Prostate gland (tissue), 2 donors: ENCODE results near the gene LRP8. TPM values are rescaled to one million over a fixed set of nuclear protein-coding genes. Genes with fewer than 3 reads are reported as not detected.

Source experiments
- DNase-seq: peaks from one replicate; pipeline ENCODE4 v3.0.0-alpha.2; 2019; ENCODE audit warnings: low spot score
- H3K27ac ChIP-seq, 2 donors: fragments of 200-600 bp; sonication (generic); 2 replicates each; pipeline ENCODE4 v1.5.1; 2017 to 2019
- H3K27me3 ChIP-seq: fragments of 200-600 bp; sonication (generic); replicated peaks from 2 replicates; pipeline ENCODE4 v1.5.1; 2019; ENCODE audit not compliant: insufficient read depth
- H3K36me3 ChIP-seq, 2 donors: fragments of 200-600 bp; sonication (generic); 1 replicate in 1 of 2; 2 replicates in 1 of 2; pipeline versions ENCODE4 v1.5.1 to v1.8.1; 2017 to 2019
- H3K4me1 ChIP-seq: fragments of 200-600 bp; sonication (generic); replicated peaks from 2 replicates; pipeline ENCODE4 v1.5.1; 2019
- H3K4me3 ChIP-seq, 2 donors: fragments of 200-600 bp; sonication (generic); 2 replicates each; pipeline ENCODE4 v1.5.1; 2017 to 2019
- H3K9me3 ChIP-seq: fragments of 200-600 bp; sonication (generic); 2 replicates; pipeline ENCODE4 v1.5.1; 2017
- POLR2A ChIP-seq: fragments of 450-650 bp; IDR thresholded peaks from one replicate; pipeline ENCODE4 v1.6.1; 2016; ENCODE audit warnings: antibody characterized with exemption, mild to moderate bottlenecking
- POLR2AphosphoS5 ChIP-seq: sonication (generic); formaldehyde crosslinking; IDR thresholded peaks from one replicate; pipeline ENCODE4 v1.6.1; 2017; ENCODE audit warnings: antibody characterized with exemption
- WGBS: methylation state at CpG from one replicate; pipeline ENCODE4 v1.1.5; 2018; 5-methylcytosine and 5-hydroxymethylcytosine counted together
- intact Hi-C: fragments of 100-400 bp; cut with DNase I; formaldehyde crosslinking; loops from one replicate; pipeline ENCODE4 v1.14.2; 2022
- total RNA-seq, 2 donors: library from RNA; depleted of rRNA; stranded (reverse); fragments of >200 nt; gene quantifications; one replicate each; pipeline ENCODE4 v1.1.0, GENCODE V29; 2016
- TF ChIP-seq, protein P1 (sequence below), 4 experiments: fragments of 200-600 bp in 2 of 4; fragments of 450-650 bp in 2 of 4; sonication (generic) in 2 of 4; IDR thresholded peaks; 1 replicate in 3 of 4; 2 replicates in 1 of 4; pipeline ENCODE4 v1.5.1; 2016 to 2019; ENCODE audit warnings: antibody characterized with exemption in 4 of 4, mild to moderate bottlenecking in 2 of 4, moderate library complexity in 2 of 4

LRP8 gene
- total RNA-seq, 2 donors from 2014 or later = 6.7 to 130 TPM

DNA sequence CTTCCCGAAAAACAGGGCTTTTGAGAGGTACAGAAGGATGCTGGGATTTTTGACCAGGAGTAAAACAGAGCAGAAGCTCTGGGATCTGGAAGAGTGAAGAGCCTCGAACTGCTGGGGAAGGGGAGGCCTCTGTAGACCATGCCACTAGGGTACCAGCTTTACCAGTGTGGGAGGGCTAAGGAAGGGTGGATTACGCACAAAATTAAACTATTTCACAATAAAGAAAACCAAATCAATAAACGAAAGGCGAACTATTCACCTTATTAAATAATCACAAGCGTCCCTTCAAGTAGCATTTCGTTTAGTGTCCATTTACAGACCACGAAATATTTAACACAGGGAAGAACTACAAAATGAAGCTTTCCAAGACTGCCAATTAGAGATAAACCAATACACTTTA, 108.2 kb downstream of the LRP8 start:
- intact Hi-C loops = no loop called here
- peaks cover 6% of the 10 kb centered on the region for H3K4me1 ChIP-seq
- H3K27me3 ChIP-seq = no peaks in the 10 kb centered on the region
- TF ChIP-seq POLR2A = no peak
- TF ChIP-seq, protein P1, sequence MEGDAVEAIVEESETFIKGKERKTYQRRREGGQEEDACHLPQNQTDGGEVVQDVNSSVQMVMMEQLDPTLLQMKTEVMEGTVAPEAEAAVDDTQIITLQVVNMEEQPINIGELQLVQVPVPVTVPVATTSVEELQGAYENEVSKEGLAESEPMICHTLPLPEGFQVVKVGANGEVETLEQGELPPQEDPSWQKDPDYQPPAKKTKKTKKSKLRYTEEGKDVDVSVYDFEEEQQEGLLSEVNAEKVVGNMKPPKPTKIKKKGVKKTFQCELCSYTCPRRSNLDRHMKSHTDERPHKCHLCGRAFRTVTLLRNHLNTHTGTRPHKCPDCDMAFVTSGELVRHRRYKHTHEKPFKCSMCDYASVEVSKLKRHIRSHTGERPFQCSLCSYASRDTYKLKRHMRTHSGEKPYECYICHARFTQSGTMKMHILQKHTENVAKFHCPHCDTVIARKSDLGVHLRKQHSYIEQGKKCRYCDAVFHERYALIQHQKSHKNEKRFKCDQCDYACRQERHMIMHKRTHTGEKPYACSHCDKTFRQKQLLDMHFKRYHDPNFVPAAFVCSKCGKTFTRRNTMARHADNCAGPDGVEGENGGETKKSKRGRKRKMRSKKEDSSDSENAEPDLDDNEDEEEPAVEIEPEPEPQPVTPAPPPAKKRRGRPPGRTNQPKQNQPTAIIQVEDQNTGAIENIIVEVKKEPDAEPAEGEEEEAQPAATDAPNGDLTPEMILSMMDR (IDR thresholded peaks at IDR 0.05) = no peak
- TF ChIP-seq POLR2AphosphoS5 = no peak
- peak overlapping the region; percentile 65 to 82 for H3K4me3 ChIP-seq
- H3K9me3 ChIP-seq = no peaks in the 10 kb centered on the region
- H3K27ac ChIP-seq = peak overlapping the region; percentile 92 to 96
- H3K36me3 ChIP-seq = no peaks in the 10 kb centered on the region
- DNase-seq = no peak
- WGBS = 19% methylated on average over 8 of the region's 8 CpGs

DNA sequence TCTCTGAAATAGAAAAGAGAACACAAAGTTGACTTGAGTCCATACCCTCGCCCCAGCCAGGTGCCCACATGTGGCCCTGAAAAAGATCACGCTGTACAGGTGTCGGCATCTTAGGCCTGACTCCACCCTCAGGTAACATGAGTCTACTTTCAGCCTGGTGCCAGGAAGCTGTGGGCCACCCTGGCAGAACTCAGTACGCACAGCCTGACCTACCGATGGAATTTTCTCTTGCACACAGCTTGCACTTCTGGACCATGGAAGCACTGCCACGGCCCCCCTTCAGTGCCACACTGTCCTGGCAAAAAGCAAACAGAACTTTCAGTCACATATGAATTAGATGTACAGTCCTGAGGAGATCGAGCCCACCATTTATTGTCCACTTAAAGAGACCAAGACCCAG, 109.7 kb downstream of the LRP8 start:
- H3K36me3 ChIP-seq = no peaks in the 10 kb centered on the region
- H3K9me3 ChIP-seq = no peaks in the 10 kb centered on the region
- no peak overlapping the region for H3K4me3 ChIP-seq
- no peaks in the 10 kb centered on the region for H3K27me3 ChIP-seq
- H3K27ac ChIP-seq = no peak overlapping the region
- intact Hi-C loops = no loop called here
- peaks cover 6% of the 10 kb centered on the region for H3K4me1 ChIP-seq
- WGBS = 85% methylated on average over 7 of the region's 7 CpGs
- DNase-seq = no peak
- TF ChIP-seq POLR2A (no peak), POLR2AphosphoS5 (no peak)
- TF ChIP-seq, protein P1 (IDR thresholded peaks at IDR 0.05) = no peak

DNA sequence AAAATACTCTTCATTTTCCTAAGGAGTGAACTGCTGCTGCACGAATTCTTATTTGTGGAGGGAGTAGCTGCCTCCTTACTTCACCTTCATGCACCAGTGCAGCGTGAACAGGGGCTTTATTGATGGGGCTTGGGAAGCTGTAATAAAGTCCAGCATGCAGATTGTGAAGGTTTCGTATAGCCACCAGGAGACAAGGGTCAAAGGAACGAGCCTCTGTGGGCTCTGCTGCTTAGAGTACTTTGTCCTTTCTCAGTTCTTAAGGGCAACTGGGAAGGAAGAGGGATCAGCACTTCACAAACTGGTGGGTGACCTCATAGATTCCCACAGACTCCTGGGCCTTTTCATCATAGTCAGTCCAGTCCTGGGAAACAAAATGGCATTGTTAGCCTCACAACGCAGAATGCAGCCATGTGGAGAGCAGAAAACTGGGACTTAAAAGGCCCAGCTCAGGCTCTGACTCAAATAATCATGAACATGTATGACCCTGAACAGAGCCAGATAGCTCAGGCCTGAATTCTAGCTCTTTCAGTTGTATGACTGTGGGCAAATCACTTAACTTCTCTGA, 113.4 kb downstream of the LRP8 start:
- Histone ChIP-seq H3K9me3 (no peaks in the 10 kb centered on the region), H3K4me1 (peaks cover 2% of the 10 kb centered on the region), H3K4me3 (no peak overlapping the region), H3K36me3 (peaks cover 0 to 9% of the 10 kb centered on the region in 2 donors), H3K27ac (no peak overlapping the region), H3K27me3 (no peaks in the 10 kb centered on the region)
- TF ChIP-seq POLR2AphosphoS5 (no peak), POLR2A (no peak)
- intact Hi-C loops = no loop called here
- no peak for DNase-seq
- 69% methylated on average over 5 of the region's 5 CpGs for WGBS

DNA sequence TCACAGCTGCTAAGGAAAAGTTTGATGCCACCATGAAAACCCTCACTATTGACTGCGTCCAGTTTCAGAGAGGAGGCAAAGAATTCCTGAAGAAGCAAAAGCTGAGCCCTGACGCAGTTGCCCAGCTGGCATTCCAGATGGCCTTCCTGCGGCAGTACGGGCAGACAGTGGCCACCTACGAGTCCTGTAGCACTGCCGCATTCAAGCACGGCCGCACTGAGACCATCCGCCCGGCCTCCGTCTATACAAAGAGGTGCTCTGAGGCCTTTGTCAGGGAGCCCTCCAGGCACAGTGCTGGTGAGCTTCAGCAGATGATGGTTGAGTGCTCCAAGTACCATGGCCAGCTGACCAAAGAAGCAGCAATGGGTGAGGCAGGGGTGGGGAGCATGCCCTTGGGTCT, 116.9 kb downstream of the LRP8 start:
- Histone ChIP-seq H3K4me3 (no peak overlapping the region), H3K36me3 (peaks cover 0 to 9% of the 10 kb centered on the region in 2 donors), H3K4me1 (no peaks in the 10 kb centered on the region), H3K9me3 (no peaks in the 10 kb centered on the region), H3K27ac (no peak overlapping the region), H3K27me3 (no peaks in the 10 kb centered on the region)
- TF ChIP-seq POLR2AphosphoS5 = no peak
- no peak for TF ChIP-seq POLR2A
- TF ChIP-seq, protein P1 (IDR thresholded peaks at IDR 0.05) = no peak
- no peak for DNase-seq
- intact Hi-C loops = no loop called here
- 96% methylated on average over 11 of the region's 11 CpGs for WGBS

DNA sequence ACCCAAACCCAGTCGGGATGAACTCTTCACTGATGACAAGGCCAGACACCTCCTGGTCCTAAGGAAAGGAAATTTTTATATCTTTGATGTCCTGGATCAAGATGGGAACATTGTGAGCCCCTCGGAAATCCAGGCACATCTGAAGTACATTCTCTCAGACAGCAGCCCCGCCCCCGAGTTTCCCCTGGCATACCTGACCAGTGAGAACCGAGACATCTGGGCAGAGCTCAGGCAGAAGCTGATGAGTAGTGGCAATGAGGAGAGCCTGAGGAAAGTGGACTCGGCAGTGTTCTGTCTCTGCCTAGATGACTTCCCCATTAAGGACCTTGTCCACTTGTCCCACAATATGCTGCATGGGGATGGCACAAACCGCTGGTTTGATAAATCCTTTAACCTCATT, 117.5 kb downstream of the LRP8 start:
- H3K4me1 ChIP-seq = no peaks in the 10 kb centered on the region
- no peak for TF ChIP-seq POLR2A
- TF ChIP-seq POLR2AphosphoS5 = no peak
- TF ChIP-seq, protein P1 (IDR thresholded peaks at IDR 0.05) = no peak
- H3K27ac ChIP-seq = no peak overlapping the region
- H3K27me3 ChIP-seq = no peaks in the 10 kb centered on the region
- H3K36me3 ChIP-seq = peaks cover 0 to 9% of the 10 kb centered on the region in 2 donors
- no peak for DNase-seq
- no peak overlapping the region for H3K4me3 ChIP-seq
- intact Hi-C loops = no loop called here
- no peaks in the 10 kb centered on the region for H3K9me3 ChIP-seq
- 89% methylated on average over 7 of the region's 7 CpGs for WGBS
